Bronchial epithelial cell (primary cell): ENCODE data around the gene JAKMIP1. TPM values are rescaled to one million over a fixed set of nuclear protein-coding genes. Genes with fewer than 3 reads are reported as not detected.

ENCODE experiments used
- DNase-seq: peaks from one replicate; pipeline ENCODE4 v3.0.0-alpha.2; 2010; ENCODE audit warnings: low read depth
- FAIRE-seq: peaks from 2 replicates; lab custom pipeline; 2011; peaks lifted over from hg19 to GRCh38; lab: Jason Lieb, UNC
- H3K27me3 ChIP-seq: 2 replicates; pipeline ENCODE4 v1.5.1; 2011; ENCODE audit warnings: low read length; ENCODE audit not compliant: control insufficient read depth, insufficient read depth
- H3K36me3 ChIP-seq: 2 replicates; pipeline ENCODE4 v1.5.1; 2011; ENCODE audit warnings: low read length; ENCODE audit not compliant: control insufficient read depth, insufficient read depth
- H3K4me3 ChIP-seq: 2 replicates; pipeline ENCODE4 v1.5.1; 2011; ENCODE audit warnings: mild to moderate bottlenecking, low read depth, low read length, control low read depth
- CTCF ChIP-seq: IDR thresholded peaks from 2 replicates; pipeline ENCODE4 v1.5.1; 2011; ENCODE audit warnings: mild to moderate bottlenecking, moderate library complexity, low read length, control low read depth, inconsistent platforms; ENCODE audit not compliant: insufficient read depth, severe bottlenecking
- total RNA-seq: library from RNA; depleted of rRNA; stranded (reverse); fragments of >200 nt; gene quantifications from 2 replicates; pipeline ENCODE4 v1.2.1, GENCODE V29; 2014

The JAKMIP1 gene
- total RNA-seq, 1 donor from 2014 or later: not detected

GRCh38 chr4:6022607-6023288, 177.6 kb downstream of the JAKMIP1 start:
- Histone ChIP-seq H3K36me3 (no peaks in the 10 kb centered on the region), H3K27me3 (no peaks in the 10 kb centered on the region), H3K4me3 (no peak overlapping the region)
- DNase-seq: no peak
- FAIRE-seq: no peak
- no peak for TF ChIP-seq CTCF

- no peak for DNase-seq
- H3K36me3 ChIP-seq: no peaks in the 10 kb centered on the region
- no peak for TF ChIP-seq CTCF
- no peaks in the 10 kb centered on the region for H3K27me3 ChIP-seq
- H3K4me3 ChIP-seq: no peak overlapping the region
- no peak for FAIRE-seq
Observed at GRCh38 chr4:6021831-6022606, 178.3 kb downstream of the JAKMIP1 start.

- TF ChIP-seq CTCF: no peak
- H3K36me3 ChIP-seq: no peaks in the 10 kb centered on the region
- no peak overlapping the region for H3K4me3 ChIP-seq
- DNase-seq (no peak), FAIRE-seq (no peak)
- no peaks in the 10 kb centered on the region for H3K27me3 ChIP-seq
Observed at GRCh38 chr4:6020613-6021012, 179.7 kb downstream of the JAKMIP1 start.

DNA sequence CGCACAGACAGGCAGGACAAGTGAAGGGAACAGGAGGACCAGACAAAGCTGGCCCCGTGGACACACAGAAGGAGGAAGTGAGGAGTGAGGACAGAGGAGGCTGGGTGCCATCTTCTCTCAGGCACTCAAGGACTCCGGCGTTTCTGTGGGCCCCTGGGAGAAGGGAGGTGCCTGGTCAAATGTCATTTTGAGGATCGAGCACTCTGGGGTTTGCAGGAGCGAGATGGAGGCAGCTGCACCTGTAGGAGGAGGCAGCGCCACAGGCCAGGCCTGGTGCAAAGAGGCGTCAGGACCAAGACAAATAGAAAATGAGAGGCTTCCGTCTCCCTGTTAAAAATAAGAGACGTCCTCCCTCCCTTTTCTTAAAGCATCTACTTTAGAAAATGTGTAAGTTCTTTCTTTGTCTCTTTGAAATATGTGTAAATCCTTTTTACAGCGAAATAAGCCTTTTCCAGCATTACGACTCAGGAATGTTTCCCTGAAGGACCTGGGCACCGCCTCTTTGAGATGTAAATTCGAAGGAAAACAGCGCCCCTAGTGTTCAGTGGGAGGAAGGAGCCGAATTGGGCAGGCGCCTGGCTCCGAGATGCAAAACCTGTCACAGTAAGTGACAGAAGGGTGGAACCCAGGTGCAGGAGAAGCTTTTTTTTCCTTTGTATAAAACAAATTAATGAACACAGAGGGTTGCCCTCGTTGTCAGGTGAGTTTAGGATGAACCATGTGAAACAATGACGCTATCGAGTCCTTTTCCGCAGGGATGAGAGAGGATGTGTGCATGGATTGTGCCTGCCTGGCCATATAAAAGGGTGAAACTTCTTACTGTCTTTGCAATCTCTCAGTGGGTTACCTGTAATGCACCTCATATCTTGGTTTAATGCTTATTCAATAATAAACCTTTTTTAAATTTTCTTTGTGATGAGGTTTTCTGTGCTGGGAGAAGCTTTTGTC, 180.8 kb downstream of the JAKMIP1 start:
- Histone ChIP-seq H3K27me3 (no peaks in the 10 kb centered on the region), H3K36me3 (no peaks in the 10 kb centered on the region), H3K4me3 (no peak overlapping the region)
- FAIRE-seq: no peak
- peak; percentile 53 for TF ChIP-seq CTCF
- DNase-seq: peak; percentile 8

- DNase-seq (no peak), FAIRE-seq (no peak)
- H3K36me3 ChIP-seq: no peaks in the 10 kb centered on the region
- TF ChIP-seq CTCF: no peak
- no peaks in the 10 kb centered on the region for H3K27me3 ChIP-seq
- H3K4me3 ChIP-seq: no peak within 1 kb of the TSS
Observed at GRCh38 chr4:6018331-6018730, 182.0 kb downstream of the JAKMIP1 start, which contains the start of gene C4orf50. Gene C4orf50, minus strand, starts transcription at chr4:6018431.
